Chondrocyte (in vitro differentiated cells): Measurements from ENCODE around the gene ST3GAL4. TPM values are rescaled to one million over a fixed set of nuclear protein-coding genes. Genes with fewer than 3 reads are reported as not detected.
"Not testable (repeated sequence)": the region's sequence is repeated elsewhere in the genome, so short reads cannot be mapped to it uniquely, and the experiment has no call there.

Source experiments
- DNase-seq: peaks from one replicate; pipeline ENCODE4 v3.0.0; 2021; ENCODE audit warnings: mixed read lengths, low spot score
- H3K27ac Mint-ChIP-seq: one replicate; pipeline ENCODE4 v1.8.0; 2021; ENCODE audit warnings: mild to moderate bottlenecking, moderate library complexity, mixed read lengths; ENCODE audit not compliant: unreplicated experiment
- H3K27me3 Mint-ChIP-seq: 2 replicates; pipeline ENCODE4 v1.8.0; 2021; ENCODE audit warnings: low read depth, mixed read lengths
- H3K36me3 Mint-ChIP-seq: 2 replicates; pipeline ENCODE4 v1.8.0; 2021; ENCODE audit warnings: low read depth, mixed read lengths
- H3K4me1 Mint-ChIP-seq: 2 replicates; pipeline ENCODE4 v1.8.0; 2021; ENCODE audit warnings: low read depth, mild to moderate bottlenecking, mixed read lengths
- H3K4me3 Mint-ChIP-seq: one replicate; pipeline ENCODE4 v1.8.0; 2021; ENCODE audit warnings: mild to moderate bottlenecking, moderate library complexity, mixed read lengths; ENCODE audit not compliant: unreplicated experiment
- H3K9me3 Mint-ChIP-seq: 2 replicates; pipeline ENCODE4 v1.8.0; 2021; ENCODE audit warnings: low read depth, mixed read lengths
- total RNA-seq: library from RNA; stranded (reverse); gene quantifications from 3 replicates; pipeline ENCODE4 v1.2.1, GENCODE V29; 2021
- TF ChIP-seq, protein P1 (sequence below): fragments of 200-600 bp; sonication (generic); IDR thresholded peaks from 2 replicates; pipeline ENCODE4 v1.5.0; 2021; ENCODE audit warnings: antibody characterized with exemption, mild to moderate bottlenecking, moderate library complexity

The ST3GAL4 gene
- total RNA-seq, 1 donor from 2014 or later, result 30.7 TPM

DNA sequence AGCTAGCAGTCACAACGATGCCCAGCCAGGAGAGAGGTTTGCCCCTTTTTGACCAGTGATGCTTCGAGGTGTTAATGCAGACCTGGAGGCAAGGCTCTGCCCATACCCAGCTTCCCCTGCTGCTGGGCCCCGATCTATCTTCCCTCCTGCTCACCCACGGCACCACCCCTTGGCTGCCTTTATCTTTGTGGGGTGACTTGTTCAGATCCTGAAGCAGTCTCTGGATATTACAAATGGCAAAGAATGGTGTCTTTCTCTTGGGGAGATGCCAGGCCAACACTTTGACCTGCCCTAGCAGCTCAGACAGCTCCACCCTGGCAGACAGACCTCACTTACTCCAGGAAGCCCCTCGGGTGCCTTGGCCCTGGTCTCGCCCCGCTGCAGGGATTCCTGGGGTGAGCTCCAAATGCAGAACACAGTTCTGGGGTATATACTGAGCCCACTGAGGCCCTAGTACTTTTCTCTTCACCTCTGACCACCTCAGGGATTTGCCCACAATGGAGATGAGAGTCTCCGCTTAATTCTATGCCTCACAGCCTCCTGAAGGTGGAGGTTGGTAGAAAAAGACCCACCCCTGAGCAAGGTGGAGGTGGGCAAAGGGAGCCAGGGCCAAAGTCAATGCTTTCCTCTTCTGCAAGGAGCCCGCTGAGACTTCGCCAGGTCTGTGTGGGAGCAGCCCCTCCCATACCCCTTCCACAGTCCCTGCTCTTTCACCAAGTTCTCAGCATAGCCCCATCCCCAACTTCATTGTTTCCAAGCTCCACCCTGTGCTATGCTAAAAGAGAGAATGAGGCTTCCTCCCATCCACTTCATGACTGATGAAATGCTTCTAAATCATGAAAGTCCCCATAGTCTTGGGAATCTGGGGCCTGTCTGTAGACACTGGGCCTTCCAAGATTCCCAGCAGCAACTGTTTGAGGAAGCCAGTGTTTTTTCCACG is 11.1 kb upstream of the ST3GAL4 start:
- H3K27me3 Mint-ChIP-seq, result no peaks in the 10 kb centered on the region
- peak; percentile 39 for DNase-seq
- H3K4me1 Mint-ChIP-seq, result peaks cover 68% of the 10 kb centered on the region
- H3K4me3 Mint-ChIP-seq, result no peak overlapping the region
- H3K27ac Mint-ChIP-seq, result no peak overlapping the region
- H3K9me3 Mint-ChIP-seq, result no peaks in the 10 kb centered on the region
- TF ChIP-seq, protein P1, sequence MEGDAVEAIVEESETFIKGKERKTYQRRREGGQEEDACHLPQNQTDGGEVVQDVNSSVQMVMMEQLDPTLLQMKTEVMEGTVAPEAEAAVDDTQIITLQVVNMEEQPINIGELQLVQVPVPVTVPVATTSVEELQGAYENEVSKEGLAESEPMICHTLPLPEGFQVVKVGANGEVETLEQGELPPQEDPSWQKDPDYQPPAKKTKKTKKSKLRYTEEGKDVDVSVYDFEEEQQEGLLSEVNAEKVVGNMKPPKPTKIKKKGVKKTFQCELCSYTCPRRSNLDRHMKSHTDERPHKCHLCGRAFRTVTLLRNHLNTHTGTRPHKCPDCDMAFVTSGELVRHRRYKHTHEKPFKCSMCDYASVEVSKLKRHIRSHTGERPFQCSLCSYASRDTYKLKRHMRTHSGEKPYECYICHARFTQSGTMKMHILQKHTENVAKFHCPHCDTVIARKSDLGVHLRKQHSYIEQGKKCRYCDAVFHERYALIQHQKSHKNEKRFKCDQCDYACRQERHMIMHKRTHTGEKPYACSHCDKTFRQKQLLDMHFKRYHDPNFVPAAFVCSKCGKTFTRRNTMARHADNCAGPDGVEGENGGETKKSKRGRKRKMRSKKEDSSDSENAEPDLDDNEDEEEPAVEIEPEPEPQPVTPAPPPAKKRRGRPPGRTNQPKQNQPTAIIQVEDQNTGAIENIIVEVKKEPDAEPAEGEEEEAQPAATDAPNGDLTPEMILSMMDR, result no peak
- peaks cover 2% of the 10 kb centered on the region for H3K36me3 Mint-ChIP-seq

DNA sequence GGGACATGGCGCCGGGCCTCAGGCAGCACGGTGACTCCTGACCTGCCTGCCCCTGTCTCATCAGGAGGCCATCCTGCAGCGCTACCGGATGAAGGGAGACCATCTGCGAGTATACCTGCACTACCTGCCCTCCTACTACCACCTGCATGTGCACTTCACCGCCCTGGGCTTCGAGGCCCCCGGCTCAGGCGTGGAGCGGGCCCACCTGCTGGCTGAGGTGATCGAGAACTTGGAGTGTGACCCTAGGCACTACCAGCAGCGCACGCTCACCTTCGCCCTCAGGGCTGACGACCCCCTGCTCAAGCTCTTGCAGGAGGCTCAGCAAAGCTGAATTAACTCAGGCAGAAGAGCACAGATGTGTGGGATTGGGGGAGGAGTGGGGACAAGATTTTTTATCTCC is 10.2 kb upstream of the ST3GAL4 start:
- Mint-ChIP-seq H3K9me3 (no peaks in the 10 kb centered on the region), H3K4me1 (peaks cover 64% of the 10 kb centered on the region), H3K4me3 (no peak overlapping the region), H3K36me3 (peaks cover 2% of the 10 kb centered on the region), H3K27me3 (no peaks in the 10 kb centered on the region), H3K27ac (no peak overlapping the region)
- TF ChIP-seq, protein P1, result no peak
- peak; percentile 86 for DNase-seq

DNA sequence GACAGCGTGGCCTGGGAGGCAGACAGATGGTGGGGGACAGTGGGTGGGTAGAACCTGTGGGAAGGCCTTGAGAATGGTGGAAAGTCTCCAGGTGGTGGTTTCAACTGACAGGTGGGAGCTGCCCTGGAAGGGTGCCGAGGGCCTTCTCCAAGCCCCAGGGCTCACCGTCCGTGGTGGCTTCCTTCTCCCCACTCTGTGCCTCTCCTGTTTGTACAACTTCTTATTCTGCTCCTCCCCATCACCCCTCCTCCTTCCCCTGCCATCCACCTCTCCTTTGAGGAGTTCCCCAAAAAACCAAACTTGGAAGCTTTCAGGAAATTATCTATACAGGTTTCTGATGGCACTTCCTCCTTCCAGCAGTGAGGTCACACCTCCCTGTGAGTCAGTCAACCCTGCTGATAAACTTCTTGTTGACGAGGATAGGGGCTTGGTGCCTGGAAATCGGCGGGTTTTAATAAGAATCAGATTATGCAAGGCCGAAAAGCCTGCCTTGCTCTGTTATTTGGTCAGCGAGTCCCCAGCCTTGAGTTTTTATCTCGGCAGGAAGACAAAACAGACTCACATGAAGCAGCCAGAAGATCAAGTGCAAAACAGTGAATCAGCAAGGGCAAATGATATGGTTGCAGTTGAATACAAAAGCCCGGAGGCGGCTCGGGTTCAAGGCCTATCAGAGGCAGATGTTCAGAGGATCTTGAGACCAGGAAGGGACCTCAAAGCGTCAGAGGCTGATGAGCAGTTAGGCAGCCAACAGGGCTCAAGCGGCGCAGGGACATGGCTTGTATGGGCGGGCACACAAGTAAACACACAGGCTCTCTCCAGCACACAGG is 9.5 kb upstream of the ST3GAL4 start:
- Mint-ChIP-seq H3K9me3 (no peaks in the 10 kb centered on the region), H3K4me3 (no peak overlapping the region), H3K27ac (no peak overlapping the region), H3K4me1 (peaks cover 63% of the 10 kb centered on the region), H3K36me3 (peaks cover 2% of the 10 kb centered on the region), H3K27me3 (no peaks in the 10 kb centered on the region)
- DNase-seq, result peak; percentile 68
- TF ChIP-seq, protein P1, result no peak

DNA sequence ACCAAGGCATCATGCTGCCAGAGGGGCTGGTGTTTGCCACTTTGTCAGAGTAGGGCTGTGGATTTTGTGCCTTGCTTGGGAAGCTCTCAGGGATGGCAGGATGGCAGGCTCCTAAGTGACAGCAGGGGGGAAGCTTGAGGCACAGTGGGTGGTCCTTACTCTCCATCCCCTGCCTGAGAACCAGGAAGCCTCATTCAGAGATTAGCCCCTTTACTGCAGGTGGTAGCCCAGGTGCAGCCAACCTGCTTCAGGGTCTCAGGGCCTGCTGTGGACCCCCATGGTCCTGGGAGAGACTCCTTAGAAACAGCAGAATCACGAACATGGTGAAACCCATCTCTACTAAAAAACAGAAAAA is 8.9 kb upstream of the ST3GAL4 start:
- no peak overlapping the region for H3K4me3 Mint-ChIP-seq
- no peaks in the 10 kb centered on the region for H3K27me3 Mint-ChIP-seq
- H3K36me3 Mint-ChIP-seq, result peaks cover 2% of the 10 kb centered on the region
- TF ChIP-seq, protein P1, result no peak
- no peak for DNase-seq
- H3K4me1 Mint-ChIP-seq, result peaks cover 57% of the 10 kb centered on the region
- H3K9me3 Mint-ChIP-seq, result no peaks in the 10 kb centered on the region
- no peak overlapping the region for H3K27ac Mint-ChIP-seq

DNA sequence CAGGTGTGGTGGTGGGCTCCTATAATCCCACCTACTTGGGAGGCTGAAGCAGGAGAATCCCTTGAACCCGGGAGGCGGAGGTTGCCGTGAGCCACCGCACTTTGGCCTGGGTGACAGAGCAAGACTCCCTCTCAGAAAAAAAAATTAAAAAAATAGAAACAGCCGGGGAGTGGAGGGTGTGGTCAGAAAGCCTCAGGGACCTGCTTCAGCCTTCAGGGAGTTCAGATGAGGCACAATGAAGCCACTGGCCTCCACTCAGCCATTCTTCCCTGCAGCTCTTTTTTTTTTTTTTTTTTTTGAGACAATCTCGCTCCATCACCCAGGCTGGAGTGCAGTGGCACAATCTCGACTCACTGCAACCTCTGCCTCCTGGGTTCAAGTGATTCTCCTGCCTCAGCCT is 8.5 kb upstream of the ST3GAL4 start:
- H3K9me3 Mint-ChIP-seq, H3K4me3 Mint-ChIP-seq, H3K36me3 Mint-ChIP-seq, H3K27me3 Mint-ChIP-seq, H3K27ac Mint-ChIP-seq: not testable (repeated sequence)
- peaks cover 57% of the 10 kb centered on the region for H3K4me1 Mint-ChIP-seq
- peak; percentile 13 for DNase-seq
